Right atrium auricular region (tissue), 2 donors: Measurements from ENCODE around the gene ABCA7. TPM values are rescaled to one million over a fixed set of nuclear protein-coding genes. Genes with fewer than 3 reads are reported as not detected.

Experiments used
- DNase-seq: peaks from one replicate; pipeline ENCODE4 v3.0.0-alpha.2; 2019; ENCODE audit warnings: low spot score
- H3K27ac ChIP-seq, 2 donors: fragments of 200-600 bp; sonication (generic); 1 replicate in 1 of 2; 2 replicates in 1 of 2; pipeline ENCODE4 v1.5.1; 2016 to 2019
- H3K27me3 ChIP-seq, 2 donors: fragments of 200-600 bp; sonication (generic); one replicate each; pipeline versions ENCODE4 v1.5.1 to v1.6.0; 2017 to 2019
- H3K36me3 ChIP-seq: fragments of 200-600 bp; sonication (generic); one replicate; pipeline ENCODE4 v1.5.1; 2016
- H3K4me1 ChIP-seq, 2 donors: fragments of 200-600 bp; sonication (generic); one replicate each; pipeline versions ENCODE4 v1.5.1 to v1.6.0; 2017 to 2019
- H3K4me3 ChIP-seq, 2 donors: fragments of 200-600 bp; sonication (generic); 1 replicate in 1 of 2; 2 replicates in 1 of 2; pipeline ENCODE4 v1.5.1; 2017 to 2019; ENCODE audit warnings: mild to moderate bottlenecking in 1 of 2, moderate library complexity in 1 of 2
- H3K9me3 ChIP-seq, 2 donors: fragments of 200-600 bp; sonication (generic); one replicate each; pipeline ENCODE4 v1.5.1; 2019
- total RNA-seq, 2 donors: library from RNA; depleted of rRNA; stranded (reverse); fragments of >200 nt; gene quantifications; one replicate each; pipeline ENCODE4 v1.1.0, GENCODE V29; 2016
- TF ChIP-seq, protein P1 (sequence below), 2 donors: fragments of 200-600 bp; sonication (generic); IDR thresholded peaks; one replicate each; pipeline ENCODE4 v1.5.1; 2019; ENCODE audit warnings: antibody characterized with exemption in 2 of 2

The ABCA7 gene
- total RNA-seq, 2 donors from 2014 or later = 4.8 to 5.9 TPM

DNA sequence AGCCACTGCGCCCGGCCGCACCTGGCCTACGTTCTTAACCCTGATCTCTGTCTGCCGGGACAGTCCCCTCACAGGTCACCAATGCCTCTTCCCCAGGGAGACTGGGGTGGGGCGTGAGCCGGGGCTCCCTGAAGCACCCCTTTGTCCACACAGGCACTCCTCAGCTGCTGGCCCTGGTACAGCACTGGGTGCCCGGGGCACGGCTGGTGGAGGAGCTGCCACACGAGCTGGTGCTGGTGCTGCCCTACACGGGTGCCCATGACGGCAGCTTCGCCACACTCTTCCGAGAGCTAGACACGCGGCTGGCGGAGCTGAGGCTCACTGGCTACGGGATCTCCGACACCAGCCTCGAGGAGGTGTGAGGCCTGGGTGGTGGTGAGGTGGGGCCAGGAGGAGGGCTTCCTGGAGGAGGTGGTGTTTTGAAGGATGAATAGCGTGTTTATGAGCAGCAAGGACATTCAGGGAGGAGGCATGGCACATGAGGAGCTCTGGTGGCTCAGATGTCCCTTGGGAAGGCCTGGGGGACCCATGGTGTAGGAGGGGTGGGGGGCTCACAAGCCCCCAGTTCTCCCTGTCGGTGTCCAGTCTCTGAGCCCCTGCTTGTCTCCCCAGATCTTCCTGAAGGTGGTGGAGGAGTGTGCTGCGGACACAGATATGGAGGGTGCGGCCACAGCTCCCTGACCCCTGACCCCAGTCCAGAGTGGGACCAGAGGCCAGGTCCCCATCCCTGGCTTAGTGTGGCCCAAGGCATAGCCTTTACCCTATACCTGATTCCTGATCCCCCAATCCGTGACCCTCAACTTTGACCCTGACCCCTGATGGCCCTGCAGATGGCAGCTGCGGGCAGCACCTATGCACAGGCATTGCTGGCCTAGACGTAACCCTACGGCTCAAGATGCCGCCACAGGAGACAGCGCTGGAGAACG, 13.5 kb downstream of the ABCA7 start:
- H3K4me3 ChIP-seq = no peak overlapping the region
- TF ChIP-seq, protein P1, sequence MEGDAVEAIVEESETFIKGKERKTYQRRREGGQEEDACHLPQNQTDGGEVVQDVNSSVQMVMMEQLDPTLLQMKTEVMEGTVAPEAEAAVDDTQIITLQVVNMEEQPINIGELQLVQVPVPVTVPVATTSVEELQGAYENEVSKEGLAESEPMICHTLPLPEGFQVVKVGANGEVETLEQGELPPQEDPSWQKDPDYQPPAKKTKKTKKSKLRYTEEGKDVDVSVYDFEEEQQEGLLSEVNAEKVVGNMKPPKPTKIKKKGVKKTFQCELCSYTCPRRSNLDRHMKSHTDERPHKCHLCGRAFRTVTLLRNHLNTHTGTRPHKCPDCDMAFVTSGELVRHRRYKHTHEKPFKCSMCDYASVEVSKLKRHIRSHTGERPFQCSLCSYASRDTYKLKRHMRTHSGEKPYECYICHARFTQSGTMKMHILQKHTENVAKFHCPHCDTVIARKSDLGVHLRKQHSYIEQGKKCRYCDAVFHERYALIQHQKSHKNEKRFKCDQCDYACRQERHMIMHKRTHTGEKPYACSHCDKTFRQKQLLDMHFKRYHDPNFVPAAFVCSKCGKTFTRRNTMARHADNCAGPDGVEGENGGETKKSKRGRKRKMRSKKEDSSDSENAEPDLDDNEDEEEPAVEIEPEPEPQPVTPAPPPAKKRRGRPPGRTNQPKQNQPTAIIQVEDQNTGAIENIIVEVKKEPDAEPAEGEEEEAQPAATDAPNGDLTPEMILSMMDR (IDR thresholded peaks at IDR 0.05) = no peak
- DNase-seq = no peak
- no peaks in the 10 kb centered on the region for H3K36me3 ChIP-seq
- H3K4me1 ChIP-seq = no peaks in the 10 kb centered on the region
- peaks cover 20 to 30% of the 10 kb centered on the region in 2 donors for H3K9me3 ChIP-seq
- H3K27me3 ChIP-seq = no peaks in the 10 kb centered on the region
- H3K27ac ChIP-seq = no peak overlapping the region

DNA sequence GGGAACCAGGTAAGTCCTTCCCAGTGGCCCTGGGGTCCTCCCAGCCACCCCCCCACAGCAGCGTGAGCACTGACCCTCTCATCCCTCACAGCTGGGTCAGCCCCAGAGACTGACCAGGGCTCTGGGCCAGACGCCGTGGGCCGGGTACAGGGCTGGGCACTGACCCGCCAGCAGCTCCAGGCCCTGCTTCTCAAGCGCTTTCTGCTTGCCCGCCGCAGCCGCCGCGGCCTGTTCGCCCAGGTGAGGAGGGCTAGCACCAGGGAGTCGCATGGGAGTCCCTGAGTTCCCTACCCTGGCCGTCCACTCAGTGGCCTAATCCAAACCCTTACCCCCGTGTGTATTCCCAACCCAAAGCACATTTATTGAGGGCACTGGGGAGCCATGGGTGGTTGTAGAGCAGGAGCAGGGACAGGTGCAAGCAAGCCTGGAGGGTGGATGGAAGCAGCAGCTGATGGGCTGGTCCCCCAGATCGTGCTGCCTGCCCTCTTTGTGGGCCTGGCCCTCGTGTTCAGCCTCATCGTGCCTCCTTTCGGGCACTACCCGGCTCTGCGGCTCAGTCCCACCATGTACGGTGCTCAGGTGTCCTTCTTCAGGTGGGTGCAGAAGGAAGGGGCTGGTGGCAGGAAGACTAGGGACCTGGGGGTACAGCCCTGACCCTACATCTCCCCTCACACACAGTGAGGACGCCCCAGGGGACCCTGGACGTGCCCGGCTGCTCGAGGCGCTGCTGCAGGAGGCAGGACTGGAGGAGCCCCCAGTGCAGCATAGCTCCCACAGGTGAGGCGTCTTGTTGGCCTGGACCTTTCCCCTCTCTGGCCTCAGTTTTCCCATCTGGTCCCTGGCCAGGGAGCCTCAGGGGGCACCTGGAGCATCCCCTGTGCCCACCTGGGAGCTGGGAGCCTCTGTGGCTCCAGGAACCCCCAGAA, 14.5 kb downstream of the ABCA7 start:
- Histone ChIP-seq H3K27ac (no peak overlapping the region), H3K27me3 (no peaks in the 10 kb centered on the region), H3K4me3 (no peak overlapping the region), H3K4me1 (no peaks in the 10 kb centered on the region), H3K9me3 (peaks cover 20 to 39% of the 10 kb centered on the region in 2 donors), H3K36me3 (no peaks in the 10 kb centered on the region)
- TF ChIP-seq, protein P1 (IDR thresholded peaks at IDR 0.05) = no peak
- no peak for DNase-seq

DNA sequence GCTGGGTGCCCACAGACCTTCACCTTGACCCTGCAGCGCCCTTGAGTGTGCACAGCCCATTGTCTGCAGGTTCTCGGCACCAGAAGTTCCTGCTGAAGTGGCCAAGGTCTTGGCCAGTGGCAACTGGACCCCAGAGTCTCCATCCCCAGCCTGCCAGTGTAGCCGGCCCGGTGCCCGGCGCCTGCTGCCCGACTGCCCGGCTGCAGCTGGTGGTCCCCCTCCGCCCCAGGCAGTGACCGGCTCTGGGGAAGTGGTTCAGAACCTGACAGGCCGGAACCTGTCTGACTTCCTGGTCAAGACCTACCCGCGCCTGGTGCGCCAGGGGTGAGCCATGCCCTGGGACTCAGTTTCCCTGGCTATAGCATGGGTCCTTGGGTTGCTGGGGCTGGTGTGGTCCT, 15.1 kb downstream of the ABCA7 start:
- Histone ChIP-seq H3K4me1 (no peaks in the 10 kb centered on the region), H3K27me3 (no peaks in the 10 kb centered on the region), H3K27ac (no peak overlapping the region), H3K9me3 (peaks cover 20 to 45% of the 10 kb centered on the region in 2 donors), H3K4me3 (no peak overlapping the region), H3K36me3 (no peaks in the 10 kb centered on the region)
- no peak for DNase-seq
- TF ChIP-seq, protein P1 (IDR thresholded peaks at IDR 0.05) = no peak

DNA sequence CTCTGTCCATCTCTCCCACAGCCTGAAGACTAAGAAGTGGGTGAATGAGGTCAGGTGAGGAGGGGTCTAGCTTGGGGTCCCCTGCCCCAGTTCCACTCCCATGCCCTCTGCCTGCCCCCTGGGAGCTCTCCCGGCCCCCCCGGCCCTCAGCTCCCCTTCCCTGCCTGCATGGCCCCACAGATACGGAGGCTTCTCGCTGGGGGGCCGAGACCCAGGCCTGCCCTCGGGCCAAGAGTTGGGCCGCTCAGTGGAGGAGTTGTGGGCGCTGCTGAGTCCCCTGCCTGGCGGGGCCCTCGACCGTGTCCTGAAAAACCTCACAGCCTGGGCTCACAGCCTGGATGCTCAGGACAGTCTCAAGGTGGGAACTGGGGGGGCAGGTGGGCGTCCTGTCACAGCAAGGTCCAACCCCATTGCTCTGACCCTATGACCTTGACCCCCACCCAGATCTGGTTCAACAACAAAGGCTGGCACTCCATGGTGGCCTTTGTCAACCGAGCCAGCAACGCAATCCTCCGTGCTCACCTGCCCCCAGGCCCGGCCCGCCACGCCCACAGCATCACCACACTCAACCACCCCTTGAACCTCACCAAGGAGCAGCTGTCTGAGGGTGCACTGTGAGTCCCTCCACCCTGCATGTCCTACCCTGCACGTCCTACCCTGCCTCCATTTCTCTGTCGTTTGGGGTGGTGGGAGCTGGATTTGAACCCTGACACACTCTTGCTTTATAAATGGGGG, 16.1 kb downstream of the ABCA7 start:
- TF ChIP-seq, protein P1 (IDR thresholded peaks at IDR 0.05) = no peak
- no peaks in the 10 kb centered on the region for H3K36me3 ChIP-seq

DNA sequence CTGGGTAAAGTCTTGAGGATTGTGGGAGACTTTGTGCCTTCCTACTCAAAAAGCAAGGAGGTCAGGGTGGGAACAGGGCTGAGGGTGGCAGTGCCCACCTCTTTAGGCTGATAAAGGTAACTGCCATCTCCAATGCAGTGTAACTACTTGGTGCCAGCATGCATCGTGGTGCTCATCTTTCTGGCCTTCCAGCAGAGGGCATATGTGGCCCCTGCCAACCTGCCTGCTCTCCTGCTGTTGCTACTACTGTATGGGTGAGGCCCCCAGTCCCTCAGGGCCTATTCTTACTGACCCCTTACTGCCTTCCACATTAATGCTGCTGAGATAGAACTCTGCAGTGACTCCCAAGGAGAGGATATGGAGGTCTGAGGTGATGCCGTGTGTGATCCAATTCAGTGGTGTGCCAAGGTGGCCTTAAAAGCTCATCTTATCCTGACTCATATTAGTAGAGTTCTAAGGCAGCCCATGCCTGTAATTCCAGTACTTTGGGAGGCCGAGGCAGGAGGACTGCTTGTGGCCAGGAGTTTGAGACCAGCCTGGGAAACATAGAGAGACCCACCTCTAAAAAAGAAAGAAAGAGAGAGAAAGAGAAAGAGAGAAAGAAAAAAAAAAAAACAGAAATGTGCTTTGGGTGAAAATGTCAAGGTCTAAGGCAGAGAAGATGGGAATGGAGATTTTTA, 17.4 kb downstream of the ABCA7 start:
- H3K4me1 ChIP-seq = no peaks in the 10 kb centered on the region
- no peak overlapping the region for H3K4me3 ChIP-seq
- H3K27ac ChIP-seq = no peak overlapping the region
- no peaks in the 10 kb centered on the region for H3K27me3 ChIP-seq
- H3K36me3 ChIP-seq = no peaks in the 10 kb centered on the region
- no peak for DNase-seq
- TF ChIP-seq, protein P1 (IDR thresholded peaks at IDR 0.05) = no peak
- peaks cover 20 to 48% of the 10 kb centered on the region in 2 donors for H3K9me3 ChIP-seq

More for the DNA sequence above, 16.1 kb downstream of the ABCA7 start:
- Histone ChIP-seq H3K4me3 (no peak overlapping the region), H3K27ac (no peak overlapping the region), H3K27me3 (no peaks in the 10 kb centered on the region), H3K9me3 (peaks cover 20 to 48% of the 10 kb centered on the region in 2 donors), H3K4me1 (no peaks in the 10 kb centered on the region)
- no peak for DNase-seq
